HG02678 (cell line): ENCODE data around the gene CPSF6.
"Not testable (repeated sequence)": the region's sequence is repeated elsewhere in the genome, so short reads cannot be mapped to it uniquely, and the experiment has no call there.

Experiments
- ATAC-seq: cut with Tn5 transposase; IDR thresholded peaks from one replicate; pipeline ENCODE4 v1.9.1; 2021; ENCODE audit warnings: mild to moderate bottlenecking, moderate library complexity; ENCODE audit not compliant: unreplicated experiment

CPSF6 gene

DNA sequence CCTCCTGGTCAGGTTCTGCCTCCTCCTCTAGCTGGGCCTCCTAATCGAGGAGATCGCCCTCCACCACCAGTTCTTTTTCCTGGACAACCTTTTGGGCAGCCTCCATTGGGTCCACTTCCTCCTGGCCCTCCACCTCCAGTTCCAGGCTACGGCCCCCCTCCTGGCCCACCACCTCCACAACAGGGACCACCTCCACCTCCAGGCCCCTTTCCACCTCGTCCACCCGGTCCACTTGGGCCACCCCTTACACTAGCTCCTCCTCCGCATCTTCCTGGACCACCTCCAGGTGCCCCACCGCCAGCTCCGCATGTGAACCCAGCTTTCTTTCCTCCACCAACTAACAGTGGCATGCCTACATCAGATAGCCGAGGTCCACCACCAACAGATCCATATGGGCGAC lies 19.3 kb downstream of the CPSF6 start:
- no peak for ATAC-seq

DNA sequence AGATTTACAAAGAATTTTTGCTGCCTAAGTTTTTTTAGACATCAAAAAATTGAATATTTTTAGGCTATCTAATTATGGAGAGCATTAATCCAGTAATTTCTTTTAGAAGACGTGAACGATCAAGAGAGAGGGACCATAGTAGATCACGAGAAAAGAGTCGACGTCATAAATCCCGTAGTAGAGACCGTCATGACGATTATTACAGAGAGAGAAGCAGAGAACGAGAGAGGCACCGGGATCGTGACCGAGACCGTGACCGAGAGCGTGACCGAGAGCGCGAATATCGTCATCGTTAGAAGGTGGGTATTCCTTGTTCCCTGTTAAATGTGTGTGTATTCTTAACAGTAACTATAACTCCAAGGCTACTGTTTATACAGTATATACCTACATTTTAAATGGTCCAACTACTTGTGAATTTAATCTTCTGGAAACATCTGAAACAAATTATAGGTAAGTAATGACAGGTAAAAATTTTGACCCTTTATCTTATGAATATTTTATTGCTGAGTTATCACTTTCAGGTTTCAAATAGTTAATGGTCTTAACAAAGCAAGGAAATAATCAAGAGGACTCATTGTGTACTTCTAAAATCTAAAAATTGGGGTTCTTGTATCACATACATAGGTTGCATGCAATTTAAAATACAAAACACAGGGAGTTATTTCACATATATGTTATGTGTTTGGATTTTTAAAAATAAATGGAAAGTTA lies 23.1 kb downstream of the CPSF6 start:
- no peak for ATAC-seq

DNA sequence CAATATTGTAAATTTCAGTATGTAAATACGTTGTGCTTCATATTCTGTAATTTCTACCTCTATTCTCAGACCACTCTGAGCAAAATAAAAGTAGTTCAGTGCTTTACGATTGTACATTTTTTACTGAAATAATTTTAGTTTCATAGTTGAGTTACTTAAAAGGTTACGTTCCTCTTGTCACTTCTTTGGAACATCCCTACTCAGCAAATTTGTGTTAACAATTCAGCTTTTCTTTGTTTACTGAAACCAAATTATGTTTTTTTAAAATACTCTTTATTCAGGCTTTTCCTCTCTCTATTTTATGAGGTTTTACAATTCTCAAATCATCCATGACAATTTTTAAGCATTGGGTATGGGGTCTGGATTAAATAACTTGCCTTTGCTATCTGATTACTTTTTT lies 25.8 kb downstream of the CPSF6 start:
- no peak for ATAC-seq

DNA sequence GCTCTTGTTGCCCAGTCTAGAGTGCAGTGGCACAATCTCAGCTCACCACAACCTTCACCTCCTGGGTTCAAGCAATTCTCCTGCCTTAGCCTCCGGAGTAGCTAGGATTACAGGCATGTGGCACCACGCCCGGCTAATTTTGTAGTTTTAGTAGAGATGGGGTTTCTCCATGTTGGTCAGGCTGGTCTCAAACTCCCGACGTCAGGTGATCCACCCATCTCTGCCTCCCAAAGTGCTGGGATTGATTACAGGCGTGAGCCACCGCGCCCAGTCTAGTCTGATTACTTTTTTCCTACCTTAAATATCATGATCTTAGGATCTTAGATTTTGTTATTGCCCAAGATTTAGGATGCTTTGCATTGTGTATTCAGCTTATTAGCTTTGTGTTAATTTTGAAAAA lies 26.3 kb downstream of the CPSF6 start:
- not testable (repeated sequence) for ATAC-seq

DNA sequence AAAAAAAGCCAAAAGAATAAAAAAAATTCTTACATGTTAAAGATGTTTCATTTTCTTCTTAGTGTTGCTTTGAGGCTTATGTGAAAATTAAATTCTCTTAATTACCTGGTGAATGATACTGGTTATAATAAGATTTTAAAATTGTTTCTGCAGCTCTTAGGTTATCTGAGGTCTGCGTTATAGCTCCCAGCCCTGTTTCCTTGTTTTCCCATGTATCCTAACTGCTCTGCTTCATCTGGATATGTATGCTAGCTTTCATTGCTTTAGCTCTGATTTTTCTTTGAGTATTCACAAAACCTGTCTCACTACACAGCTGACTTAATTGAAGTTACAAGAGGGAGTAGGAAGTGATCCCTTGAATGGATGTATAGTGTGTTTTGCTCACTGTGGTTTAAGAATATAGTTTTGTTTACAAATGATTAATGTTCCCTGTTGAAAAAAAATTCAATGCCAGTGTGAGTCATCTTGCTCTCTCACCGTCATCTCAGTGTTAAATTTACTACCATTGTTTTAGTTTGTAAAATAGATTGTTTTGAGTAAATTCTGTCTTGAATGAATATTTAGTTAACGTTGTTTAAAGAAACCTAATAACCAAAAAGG lies 26.8 kb downstream of the CPSF6 start:
- ATAC-seq: no peak

DNA sequence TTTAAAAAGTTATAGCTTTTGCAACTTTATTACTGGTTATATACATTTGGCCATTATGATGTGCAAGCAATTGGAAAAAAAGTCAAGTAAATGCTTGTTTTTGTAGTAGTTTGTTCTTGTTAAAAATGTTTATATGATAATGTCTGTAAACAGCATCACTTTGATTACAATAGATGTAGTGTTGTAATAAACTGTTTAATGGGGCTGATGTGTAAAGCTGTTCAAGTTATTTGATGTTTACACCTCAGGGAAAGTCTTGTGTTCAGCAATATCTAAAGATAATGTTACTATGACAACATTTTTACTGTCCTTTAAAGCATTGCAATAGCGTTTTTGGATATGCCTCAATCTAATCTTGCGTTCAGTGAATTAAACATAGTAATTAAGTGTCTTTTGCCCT lies 30.4 kb downstream of the CPSF6 start:
- no peak for ATAC-seq

DNA sequence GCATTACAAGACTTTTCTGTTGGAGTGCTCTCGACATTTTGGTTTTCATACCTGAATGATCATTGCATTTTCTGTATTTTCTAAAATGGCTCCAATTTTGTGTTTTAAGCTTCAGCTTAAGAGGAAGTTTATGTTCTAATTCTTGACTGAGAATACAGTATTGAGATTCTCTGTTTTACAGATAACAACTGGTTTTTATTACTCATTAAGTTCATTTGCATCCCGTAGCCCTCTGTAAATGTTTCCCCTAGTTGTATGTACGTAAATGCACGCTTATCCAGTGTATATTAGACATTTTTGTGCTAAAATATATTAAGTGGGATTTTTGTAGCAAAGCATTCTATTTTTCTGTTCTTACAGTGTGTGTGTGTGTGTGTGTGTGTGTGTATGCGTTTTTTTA lies 33.1 kb downstream of the CPSF6 start:
- ATAC-seq: no peak

DNA sequence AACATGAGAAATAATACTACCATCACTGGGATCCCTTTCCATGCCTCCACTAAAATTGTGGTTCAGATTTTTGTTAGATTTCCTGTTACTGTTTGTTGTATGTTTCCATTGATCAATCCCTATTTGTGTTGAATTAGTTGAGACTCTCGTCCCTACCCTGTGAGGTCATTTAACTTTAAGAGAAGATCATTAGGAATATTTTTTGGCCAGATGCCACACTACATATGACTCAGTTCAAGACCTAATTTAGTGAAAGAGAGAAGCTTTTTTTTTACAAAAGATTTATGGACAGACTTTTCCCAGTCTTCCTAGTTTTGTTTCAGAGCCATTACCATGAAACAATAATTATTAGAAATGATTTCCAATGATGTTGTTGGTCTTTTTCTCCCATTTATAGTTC lies 35.5 kb downstream of the CPSF6 start:
- no peak for ATAC-seq

DNA sequence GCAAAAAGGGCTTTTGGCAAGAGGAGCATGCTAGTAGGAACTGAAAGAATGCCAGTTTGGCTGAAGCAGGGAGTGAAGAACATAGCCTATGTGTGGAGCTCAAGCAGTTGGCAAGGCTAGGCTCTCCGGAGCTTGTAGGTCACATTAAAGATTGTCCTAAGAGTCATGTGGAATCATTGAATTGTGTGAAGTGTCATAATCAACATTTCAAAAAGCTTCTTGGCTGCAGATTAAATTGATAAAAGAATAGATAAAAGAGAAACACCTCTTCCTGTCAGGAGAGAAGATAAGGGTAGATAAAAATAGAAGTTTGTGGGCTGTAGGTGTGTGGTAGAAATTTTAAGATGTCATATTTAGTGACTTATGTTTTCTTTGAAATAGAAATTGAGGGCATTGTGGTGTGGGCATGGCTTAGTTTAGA lies 36.1 kb downstream of the CPSF6 start:
- ATAC-seq: no peak

DNA sequence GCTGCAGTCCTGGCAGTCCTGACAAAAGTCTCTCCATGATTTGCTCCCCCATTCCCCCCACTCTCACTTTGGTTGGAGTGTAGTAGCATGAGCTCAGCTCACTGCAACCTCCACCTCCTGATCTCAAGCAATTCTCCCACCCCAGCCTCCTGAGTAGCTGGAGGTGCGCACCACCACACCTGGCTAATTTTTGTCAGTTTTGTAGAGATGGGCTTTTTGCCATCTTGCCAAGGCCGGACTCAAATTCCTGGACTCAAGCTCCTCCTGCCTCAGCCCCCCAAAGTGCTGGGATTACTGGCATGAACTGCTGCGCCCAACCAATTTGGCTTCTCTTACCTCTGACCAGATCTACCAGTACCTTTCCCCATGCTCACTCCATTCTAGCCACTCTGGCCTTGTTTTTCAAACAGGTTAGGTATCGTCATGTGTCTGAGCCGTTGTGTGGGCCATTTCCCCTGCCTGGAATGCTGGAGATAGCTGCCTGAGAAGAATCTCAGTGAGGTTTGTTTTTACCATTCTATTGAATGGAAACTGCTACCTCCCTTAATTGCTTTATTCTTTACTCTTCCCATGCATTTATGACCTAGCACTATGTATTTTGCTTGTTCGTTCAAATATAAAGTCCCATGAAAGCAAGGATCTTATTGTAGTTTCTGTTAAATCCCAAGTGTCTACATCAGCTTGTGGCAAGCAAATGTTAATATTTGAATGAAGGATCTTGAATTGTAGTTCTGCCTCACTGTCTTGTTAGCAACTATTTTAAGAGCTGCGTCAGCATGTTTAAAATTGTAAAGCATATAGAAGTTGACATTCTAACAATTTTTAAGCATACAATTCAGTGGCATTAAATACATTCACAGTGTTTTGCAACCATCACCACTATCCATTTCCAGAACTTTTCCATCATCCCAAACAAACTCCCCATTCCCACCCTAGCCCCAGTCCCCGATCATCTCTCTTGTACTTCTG lies 39.7 kb downstream of the CPSF6 start:
- no peak for ATAC-seq

DNA sequence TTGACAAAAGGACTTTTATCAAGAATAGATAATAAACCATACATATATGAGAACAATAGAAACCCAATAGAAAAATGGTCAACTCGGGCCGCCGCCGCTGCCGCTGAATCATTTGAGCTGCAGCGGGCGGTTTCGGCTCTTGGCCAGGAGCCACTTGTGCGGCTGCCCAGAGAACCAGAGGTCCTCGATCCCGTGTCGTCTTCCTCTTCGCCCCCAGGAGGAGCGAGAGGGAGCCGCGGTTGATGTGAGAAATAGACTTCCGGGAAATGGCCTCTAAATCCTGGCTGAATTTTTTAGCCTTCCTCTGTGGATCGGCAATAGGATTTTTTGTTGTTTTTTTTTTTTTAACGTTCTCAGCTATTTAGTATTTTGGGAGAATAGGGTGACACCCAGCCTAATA lies 44.8 kb downstream of the CPSF6 start:
- peak; percentile 70 for ATAC-seq

DNA sequence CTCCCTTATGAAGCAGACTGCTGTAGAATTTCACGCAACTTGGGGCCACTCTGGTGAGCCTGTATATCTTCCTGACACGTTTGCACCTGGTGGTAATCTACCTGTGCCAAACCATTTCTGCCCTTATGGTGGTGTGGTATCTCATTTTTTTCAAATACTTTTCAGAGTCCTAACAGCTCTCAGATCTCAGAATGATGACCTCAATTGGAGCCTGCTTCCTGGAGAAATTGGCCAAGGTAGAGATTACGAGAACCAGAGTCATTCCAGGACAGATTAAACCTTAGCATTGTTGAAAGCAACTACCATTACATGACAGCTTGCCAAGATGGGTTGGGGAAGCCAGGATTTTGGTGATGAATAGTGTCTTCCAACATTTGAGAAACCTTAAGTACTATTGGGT lies 48.2 kb downstream of the CPSF6 start:
- ATAC-seq: no peak

DNA sequence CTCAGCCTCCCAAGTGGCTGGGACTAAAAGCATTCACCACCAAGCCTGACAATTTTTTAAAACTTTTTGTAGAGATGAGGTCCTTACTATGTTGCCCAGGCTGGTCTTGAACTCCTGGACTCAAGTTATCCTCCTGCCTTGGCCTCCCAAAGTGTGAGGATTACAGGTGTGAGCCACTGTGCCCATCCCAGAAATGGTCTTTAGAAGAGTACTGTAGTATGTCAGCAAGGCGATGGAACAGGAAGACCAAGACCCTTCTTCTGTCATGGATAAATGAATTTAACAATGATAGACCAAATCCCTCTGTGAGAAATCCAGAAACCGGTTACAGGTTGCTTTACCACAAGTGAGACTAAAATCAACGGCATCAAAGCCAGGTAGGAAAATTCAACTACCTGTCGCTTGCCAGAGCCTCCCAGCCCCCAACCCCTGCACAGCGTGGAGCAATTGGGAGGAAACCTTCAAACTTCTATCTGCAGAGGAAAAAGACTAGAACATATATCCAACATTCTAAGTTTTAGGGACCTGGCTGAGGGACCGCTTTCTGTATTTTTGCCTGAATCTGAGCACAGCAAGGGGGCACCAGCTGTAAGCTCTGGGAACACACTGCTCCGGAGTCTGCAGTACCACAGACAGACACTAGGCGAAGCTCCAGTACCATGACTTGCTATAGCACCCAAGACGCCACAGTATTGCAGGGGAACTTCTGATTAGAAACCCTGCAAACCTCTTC lies 51.3 kb downstream of the CPSF6 start:
- peak; percentile 99 for ATAC-seq

DNA sequence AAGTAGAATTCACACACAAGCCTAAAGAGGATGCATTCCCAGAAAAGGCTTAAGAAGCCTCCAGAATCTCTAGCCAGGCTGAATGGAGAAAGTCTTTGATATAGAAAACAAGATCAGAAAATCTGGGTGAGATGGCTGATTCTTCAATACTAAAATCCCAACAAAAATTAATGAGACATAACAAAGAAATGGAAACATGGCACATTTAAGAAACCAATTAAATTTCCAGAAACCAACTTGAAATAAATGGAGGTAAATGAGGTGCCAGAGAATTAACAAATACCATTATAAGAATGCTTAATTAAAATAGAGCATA lies 51.9 kb downstream of the CPSF6 start:
- no peak for ATAC-seq

DNA sequence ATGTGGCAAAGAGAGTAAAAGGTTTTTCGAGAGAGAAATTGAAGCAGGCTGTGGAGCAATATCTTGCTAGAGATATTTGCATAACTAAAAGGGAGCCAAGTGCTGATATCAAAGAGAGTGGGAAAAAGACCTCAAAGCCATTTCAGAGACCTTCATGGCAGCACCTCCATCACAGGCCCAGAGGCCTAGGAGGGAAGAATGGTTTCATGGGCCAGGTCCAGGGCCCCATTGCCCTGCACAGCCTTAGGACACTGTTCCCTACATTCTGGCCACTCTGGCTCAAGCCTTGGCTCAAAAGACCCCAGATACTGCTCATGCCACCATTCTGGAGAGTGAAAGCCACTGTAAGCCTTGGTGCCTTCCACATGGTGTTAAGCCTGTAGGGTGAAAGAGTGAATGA lies 58.8 kb downstream of the CPSF6 start:
- ATAC-seq: no peak

DNA sequence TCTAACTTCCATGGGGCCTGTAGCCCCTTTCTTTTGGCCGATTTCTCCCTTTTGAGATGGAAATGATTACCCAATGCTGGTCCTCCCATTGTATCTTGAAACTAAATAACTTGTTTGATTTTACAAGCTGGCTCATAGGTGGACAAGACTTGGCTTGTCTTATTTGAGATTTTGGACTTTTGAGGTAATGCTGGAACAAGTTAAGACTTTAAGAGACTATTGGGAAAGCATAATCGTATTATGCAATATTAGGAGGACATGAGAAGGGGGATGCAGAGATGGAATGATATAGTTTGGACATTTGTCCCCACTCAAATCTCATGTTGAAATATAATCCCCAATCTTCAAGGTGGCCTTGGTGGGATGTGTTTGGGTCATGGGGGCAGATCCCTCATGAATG lies 59.6 kb downstream of the CPSF6 start:
- ATAC-seq: no peak

DNA sequence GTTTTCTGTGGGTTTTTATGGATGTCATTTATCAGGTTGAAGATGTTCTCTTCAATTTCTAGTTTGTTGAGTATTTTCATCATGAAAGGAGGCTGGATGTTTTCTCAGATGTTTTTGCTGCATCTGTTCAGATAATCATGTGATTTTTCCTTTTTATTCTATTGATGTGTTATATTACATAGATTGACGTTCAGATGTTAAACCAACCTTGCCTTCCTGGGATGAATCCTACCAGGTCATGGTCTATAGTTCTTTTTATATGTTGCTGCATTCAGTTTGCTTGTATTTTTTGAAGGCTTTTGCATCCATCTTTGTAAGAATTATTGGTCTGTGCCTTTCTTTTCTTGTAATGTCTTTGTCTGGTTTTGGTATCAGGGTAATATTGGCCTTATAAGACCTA lies 64.9 kb downstream of the CPSF6 start:
- no peak for ATAC-seq

DNA sequence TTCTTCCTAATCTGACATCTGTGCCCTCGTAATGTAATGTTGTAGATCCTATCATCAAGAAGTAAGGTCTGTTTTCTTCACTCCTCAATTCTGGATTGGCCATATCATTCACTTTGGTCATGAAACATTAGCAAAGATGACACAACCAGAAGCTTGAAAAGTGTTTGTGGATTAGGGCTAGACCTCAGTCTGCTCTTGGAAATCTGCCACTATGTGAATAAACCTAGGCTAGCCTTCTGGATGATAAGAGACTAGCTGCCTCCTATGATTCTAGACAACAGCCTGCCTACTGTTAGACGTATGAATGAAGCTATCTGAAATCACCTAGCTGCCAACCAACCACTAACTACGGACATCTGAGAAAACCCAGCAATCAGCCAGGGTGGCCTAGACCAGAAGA lies 70.1 kb downstream of the CPSF6 start:
- no peak for ATAC-seq

DNA sequence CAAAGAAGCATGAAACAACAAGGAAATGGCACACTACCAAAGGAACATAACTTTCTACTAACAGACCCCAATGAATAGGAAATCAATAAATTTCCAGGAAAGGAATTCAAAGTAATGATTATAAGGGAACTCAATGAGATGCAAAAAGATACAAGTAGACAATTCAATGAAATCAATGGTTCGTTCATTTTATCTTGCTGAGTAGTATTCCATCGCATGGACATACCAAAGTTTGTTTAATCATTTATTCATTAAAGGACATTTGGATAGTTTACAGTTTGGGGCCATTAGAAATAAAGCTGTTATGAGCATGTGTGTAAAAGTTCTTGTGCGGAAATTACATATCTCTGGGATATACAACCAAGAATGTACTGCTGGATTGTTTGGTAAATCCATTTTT lies 73.8 kb downstream of the CPSF6 start:
- no peak for ATAC-seq

DNA sequence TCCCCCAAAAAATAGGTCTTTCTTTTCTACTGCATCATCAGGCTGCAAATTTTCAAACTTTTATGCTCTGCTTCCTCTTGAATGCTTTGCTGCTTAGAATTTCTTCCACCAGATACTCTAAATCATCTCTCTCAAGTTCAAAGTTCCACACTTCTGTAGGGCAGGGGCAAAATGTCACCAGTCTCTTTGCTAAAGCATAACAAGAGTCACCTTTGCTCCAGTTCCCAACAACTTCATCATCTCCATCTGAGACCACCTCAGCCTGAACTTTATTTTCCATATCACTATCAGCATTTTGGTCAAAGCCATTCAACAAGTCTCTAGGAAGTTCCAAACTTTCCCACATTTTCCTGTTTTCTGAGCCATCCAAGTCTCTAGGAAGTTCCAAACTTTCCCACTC lies 77.4 kb downstream of the CPSF6 start:
- not testable (repeated sequence) for ATAC-seq

DNA sequence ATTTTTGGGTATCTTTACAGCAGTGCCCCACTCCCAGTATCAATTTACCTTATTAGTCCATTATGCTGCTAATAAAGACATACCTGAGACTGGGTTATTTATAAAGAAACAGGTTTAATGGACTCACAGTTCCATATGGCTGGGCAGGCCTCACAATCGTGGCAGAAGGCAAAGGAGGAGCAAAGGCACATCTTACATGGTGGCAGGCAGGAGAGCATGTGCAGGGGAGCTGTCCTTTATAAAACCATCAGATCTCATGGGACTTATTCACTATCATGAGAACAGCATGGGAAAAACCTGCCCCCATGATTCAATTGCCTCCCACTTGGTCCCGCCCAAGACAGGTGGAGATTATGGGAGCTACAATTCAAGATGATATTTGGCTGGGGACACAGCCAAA lies 77.9 kb downstream of the CPSF6 start:
- not testable (repeated sequence) for ATAC-seq
